Measurements from ENCODE around the gene PSME2. TPM values are rescaled to one million over a fixed set of nuclear protein-coding genes. Genes with fewer than 3 reads are reported as not detected.

Gene PSME2
- total RNA-seq, 1 experiment from 2014 or later = 142 TPM

DNA sequence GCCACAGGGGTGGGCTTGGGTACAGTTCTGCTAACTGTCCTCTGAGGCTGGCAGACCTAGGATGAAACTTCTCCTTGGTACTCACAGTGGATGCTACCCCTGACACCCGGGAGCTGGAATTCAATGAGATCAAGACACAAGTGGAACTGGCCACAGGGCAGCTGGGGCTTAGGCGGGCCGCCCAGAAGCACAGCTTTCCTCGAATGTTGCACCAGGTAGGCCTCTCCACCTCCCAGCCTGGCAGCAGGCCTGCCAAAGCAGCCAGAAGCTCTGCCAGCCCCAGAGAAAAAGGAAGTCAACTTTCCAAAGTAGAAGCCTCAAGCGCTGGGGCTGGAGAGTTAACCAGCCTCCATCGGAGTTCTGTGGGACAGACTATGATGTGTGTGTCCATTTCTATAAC, 29.2 kb downstream of the PSME2 start:
- Mint-ChIP-seq H3K27ac (ENCODE audit: unreplicated experiment) (no peak overlapping the region), H3K27me3 (ENCODE audit: insufficient read depth, unreplicated experiment) (no peaks in the 10 kb centered on the region), H3K4me3 (ENCODE audit: unreplicated experiment) (no peak overlapping the region), H3K36me3 (ENCODE audit: insufficient read depth, unreplicated experiment) (peaks cover 40% of the 10 kb centered on the region), H3K9me3 (ENCODE audit: unreplicated experiment) (no peaks in the 10 kb centered on the region), H3K4me1 (ENCODE audit: low read depth, unreplicated experiment) (peaks cover 13% of the 10 kb centered on the region)
- intact Hi-C loops (cut with micrococcal nuclease; ENCODE audit: unreplicated experiment) = no loop called here
- no peaks in the 10 kb centered on the region for H3K9me3 ChIP-seq
- no peak overlapping the region for H3K4me3 ChIP-seq (ENCODE audit: low read depth, low read length)
- TF ChIP-seq, protein P1, sequence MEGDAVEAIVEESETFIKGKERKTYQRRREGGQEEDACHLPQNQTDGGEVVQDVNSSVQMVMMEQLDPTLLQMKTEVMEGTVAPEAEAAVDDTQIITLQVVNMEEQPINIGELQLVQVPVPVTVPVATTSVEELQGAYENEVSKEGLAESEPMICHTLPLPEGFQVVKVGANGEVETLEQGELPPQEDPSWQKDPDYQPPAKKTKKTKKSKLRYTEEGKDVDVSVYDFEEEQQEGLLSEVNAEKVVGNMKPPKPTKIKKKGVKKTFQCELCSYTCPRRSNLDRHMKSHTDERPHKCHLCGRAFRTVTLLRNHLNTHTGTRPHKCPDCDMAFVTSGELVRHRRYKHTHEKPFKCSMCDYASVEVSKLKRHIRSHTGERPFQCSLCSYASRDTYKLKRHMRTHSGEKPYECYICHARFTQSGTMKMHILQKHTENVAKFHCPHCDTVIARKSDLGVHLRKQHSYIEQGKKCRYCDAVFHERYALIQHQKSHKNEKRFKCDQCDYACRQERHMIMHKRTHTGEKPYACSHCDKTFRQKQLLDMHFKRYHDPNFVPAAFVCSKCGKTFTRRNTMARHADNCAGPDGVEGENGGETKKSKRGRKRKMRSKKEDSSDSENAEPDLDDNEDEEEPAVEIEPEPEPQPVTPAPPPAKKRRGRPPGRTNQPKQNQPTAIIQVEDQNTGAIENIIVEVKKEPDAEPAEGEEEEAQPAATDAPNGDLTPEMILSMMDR (IDR thresholded peaks at IDR 0.05; ENCODE audit: insufficient read depth in 1 of 2, low read depth in 1 of 2, low read length in 1 of 2, severe bottlenecking in 1 of 2, unreplicated experiment in 1 of 2) = no peak
- H3K4me1 ChIP-seq = no peaks in the 10 kb centered on the region
- ChIA-PET CTCF (no interaction called here), POLR2A (interaction anchor here (0.9 kb wide), 1 partner anchor 23 kb away, joined by 3 read pairs; the partner anchor contains the start of gene PCK2)
- BruUV-seq (replicated peaks) = no TSS peak
- peaks cover 6% of the 10 kb centered on the region for H3K36me3 ChIP-seq (ENCODE audit: control insufficient read depth, insufficient read depth, low read length)
- H3K27me3 ChIP-seq (replicated peaks; ENCODE audit: control insufficient read depth, insufficient read depth, low read length) = no peaks in the 10 kb centered on the region
- DNase-seq = no peak

GRCh38 chr14:24116128-24116814, 30.1 kb downstream of the PSME2 start:
- no peaks in the 10 kb centered on the region for H3K27me3 Mint-ChIP-seq (ENCODE audit: insufficient read depth, unreplicated experiment)
- H3K36me3 ChIP-seq (ENCODE audit: control insufficient read depth, insufficient read depth, low read length) = peaks cover 6% of the 10 kb centered on the region
- peaks cover 13% of the 10 kb centered on the region for H3K4me1 Mint-ChIP-seq (ENCODE audit: low read depth, unreplicated experiment)
- ChIA-PET CTCF (interaction anchor here (3.1 to 3.3 kb wide), 2 partner anchors 23 to 45 kb away, joined by 17 to 26 read pairs; partner anchors contain the start of genes IRF9 and PCK2), POLR2A (interaction anchor here (3.1 to 3.3 kb wide), 2 partner anchors 20 to 30 kb away, joined by 46 to 57 read pairs; partner anchors contain the start of genes PSME1, PSME2 and RNF31)
- H3K4me1 ChIP-seq = no peaks in the 10 kb centered on the region
- DNase-seq = no peak
- H3K27ac Mint-ChIP-seq (ENCODE audit: unreplicated experiment) = no peak overlapping the region
- H3K9me3 Mint-ChIP-seq (ENCODE audit: unreplicated experiment) = no peaks in the 10 kb centered on the region
- H3K36me3 Mint-ChIP-seq (ENCODE audit: insufficient read depth, unreplicated experiment) = peaks cover 40% of the 10 kb centered on the region
- no TSS peak for BruUV-seq (replicated peaks)
- TF ChIP-seq, protein P1 (IDR thresholded peaks at IDR 0.05; ENCODE audit: insufficient read depth in 1 of 2, low read depth in 1 of 2, low read length in 1 of 2, severe bottlenecking in 1 of 2, unreplicated experiment in 1 of 2) = no peak
- intact Hi-C loops (cut with micrococcal nuclease; ENCODE audit: unreplicated experiment) = no loop called here
- peak overlapping the region; percentile 74 for H3K4me3 ChIP-seq (ENCODE audit: low read depth, low read length)
- no peaks in the 10 kb centered on the region for H3K9me3 ChIP-seq
- H3K27me3 ChIP-seq (replicated peaks; ENCODE audit: control insufficient read depth, insufficient read depth, low read length) = no peaks in the 10 kb centered on the region
- peak overlapping the region; percentile 100 for H3K4me3 Mint-ChIP-seq (ENCODE audit: unreplicated experiment)

- Histone ChIP-seq H3K4me1 (no peaks in the 10 kb centered on the region), H3K4me3 (ENCODE audit: low read depth, low read length) (peak overlapping the region; percentile 74), H3K27me3 (replicated peaks; ENCODE audit: control insufficient read depth, insufficient read depth, low read length) (no peaks in the 10 kb centered on the region), H3K9me3 (no peaks in the 10 kb centered on the region), H3K36me3 (ENCODE audit: control insufficient read depth, insufficient read depth, low read length) (peaks cover 4% of the 10 kb centered on the region)
- Mint-ChIP-seq H3K27me3 (ENCODE audit: insufficient read depth, unreplicated experiment) (no peaks in the 10 kb centered on the region), H3K36me3 (ENCODE audit: insufficient read depth, unreplicated experiment) (peaks cover 36% of the 10 kb centered on the region), H3K27ac (ENCODE audit: unreplicated experiment) (peak overlapping the region; percentile 98), H3K9me3 (ENCODE audit: unreplicated experiment) (no peaks in the 10 kb centered on the region), H3K4me3 (ENCODE audit: unreplicated experiment) (peak overlapping the region; percentile 100), H3K4me1 (ENCODE audit: low read depth, unreplicated experiment) (peaks cover 13% of the 10 kb centered on the region)
- DNase-seq = no peak
- POLR2A ChIA-PET = interaction anchor here (0.6 to 3.3 kb wide), 15 partner anchors 10 to 794 kb away, joined by 3 to 72 read pairs (median 5); partner anchors contain the start of genes CARMIL3, EMC9, IPO4 and IRF9
- TSS peak; percentile 68 for BruUV-seq (replicated peaks)
- CTCF ChIA-PET = interaction anchor here (1.1 to 3.3 kb wide), 12 partner anchors 10 to 1047 kb away, joined by 3 to 26 read pairs (median 7); partner anchors contain the start of genes EMC9, IRF9, PCK2 and PSME1
- intact Hi-C loops (cut with micrococcal nuclease; ENCODE audit: unreplicated experiment) = loop anchor here (1.0 to 2.0 kb wide), 3 partner anchors 21 to 73 kb away; partner anchors contain the start of genes IPO4, PSME1 and PSME2
- TF ChIP-seq, protein P1 (IDR thresholded peaks at IDR 0.05; ENCODE audit: insufficient read depth in 1 of 2, low read depth in 1 of 2, low read length in 1 of 2, severe bottlenecking in 1 of 2, unreplicated experiment in 1 of 2) = no peak
These were observed 30.8 kb downstream of the PSME2 start for GRCh38 chr14:24115422-24116127.
